Karpas-422 (cell line): ENCODE measurements around the gene ORMDL3. TPM values are rescaled to one million over a fixed set of nuclear protein-coding genes. Genes with fewer than 3 reads are reported as not detected.

Experiments used
- DNase-seq: peaks from one replicate; pipeline ENCODE4 v3.0.0-alpha.2; 2015
- H2AFZ ChIP-seq: fragments of 200-600 bp; sonication (generic); 2 replicates; pipeline ENCODE4 v1.6.1; 2014; ENCODE audit warnings: antibody characterized with exemption, low read length, mixed read lengths
- H3K27ac ChIP-seq: fragments of 200-600 bp; sonication (generic); 2 replicates; pipeline ENCODE4 v1.5.1; 2014; ENCODE audit warnings: mild to moderate bottlenecking, low read length, moderate library complexity
- H3K27me3 ChIP-seq: fragments of 200-600 bp; sonication (generic); 2 replicates; pipeline ENCODE4 v1.6.1; 2014; ENCODE audit warnings: low read length, mixed read lengths
- H3K36me3 ChIP-seq: fragments of 200-600 bp; sonication (generic); 2 replicates; pipeline ENCODE4 v1.6.1; 2014; ENCODE audit warnings: low read length, mixed read lengths; ENCODE audit not compliant: insufficient read depth
- H3K4me1 ChIP-seq: fragments of 200-600 bp; sonication (generic); 2 replicates; pipeline ENCODE4 v1.6.1; 2014; ENCODE audit warnings: mild to moderate bottlenecking, low read length, mixed read lengths
- H3K4me2 ChIP-seq: fragments of 200-600 bp; sonication (generic); 2 replicates; pipeline ENCODE4 v1.6.1; 2014; ENCODE audit warnings: low read length, low read depth, mild to moderate bottlenecking; ENCODE audit not compliant: poor library complexity, severe bottlenecking
- H3K4me3 ChIP-seq: fragments of 200-600 bp; sonication (generic); 2 replicates; pipeline ENCODE4 v1.5.1; 2014; ENCODE audit warnings: mild to moderate bottlenecking, antibody characterized with exemption, low read length, mixed read lengths
- H3K79me2 ChIP-seq: fragments of 200-600 bp; sonication (generic); 2 replicates; pipeline ENCODE4 v1.6.1; 2014; ENCODE audit warnings: mild to moderate bottlenecking, low read length, mixed read lengths
- H3K9ac ChIP-seq: fragments of 200-600 bp; sonication (generic); 2 replicates; pipeline ENCODE4 v1.6.0; 2014; ENCODE audit warnings: low read length
- H3K9me2 ChIP-seq: fragments of 200-600 bp; sonication (generic), shearing (Covaris generic); replicated peaks from 2 replicates; pipeline ENCODE4 v1.6.0; 2014; ENCODE audit warnings: mild to moderate bottlenecking, low read length, moderate library complexity; ENCODE audit not compliant: insufficient read depth
- H3K9me3 ChIP-seq: fragments of 300-700, 200-600 bp; sonication (generic); 2 replicates; pipeline ENCODE4 v1.6.1; 2014; ENCODE audit warnings: low read length, mixed read lengths
- H4K20me1 ChIP-seq: fragments of 200-600 bp; sonication (generic); 2 replicates; pipeline ENCODE4 v1.6.1; 2014; ENCODE audit warnings: mild to moderate bottlenecking, antibody characterized with exemption, low read length, low read depth; ENCODE audit not compliant: insufficient read depth
- total RNA-seq: library from RNA; depleted of rRNA; stranded (reverse); fragments of >200 nt; shearing (Covaris generic); gene quantifications from 2 replicates; pipeline ENCODE4 v1.2.3, GENCODE V29; 2014; ENCODE audit warnings: low replicate concordance; rRNA removed

ORMDL3 gene
- 41.4 and 46.8 TPM in 2 replicates for total RNA-seq

GRCh38 chr17:39927101-39927928, at the start of gene ORMDL3, which contains the start of gene LRRC3C:
TSS of gene ORMDL3 (minus strand) at chr17:39927601. CDS start at chr17:39924203, 3,398 bp downstream.
TSS of gene LRRC3C (plus strand) at chr17:39927732. CDS start at chr17:39941524, 13,792 bp downstream.
- peaks cover 6% of the 10 kb centered on the region; the same call in 1 of the 2 replicates for H4K20me1 ChIP-seq
- H3K27me3 ChIP-seq: no peaks in the 10 kb centered on the region
- peak within 1 kb of the TSS; percentile 50 for H3K27ac ChIP-seq
- H3K9me3 ChIP-seq: no peaks in the 10 kb centered on the region
- peaks cover 28% of the 10 kb centered on the region for H3K4me1 ChIP-seq
- H2AFZ ChIP-seq: peak within 1 kb of the TSS; percentile 98
- H3K9ac ChIP-seq: peak within 1 kb of the TSS; percentile 89
- H3K79me2 ChIP-seq: peaks cover 39% of the 10 kb centered on the region
- H3K4me2 ChIP-seq: peak within 1 kb of the TSS; percentile 89
- DNase-seq: peak; percentile 97
- peaks cover 4% of the 10 kb centered on the region; the same call in 1 of the 2 replicates for H3K36me3 ChIP-seq
- peak within 1 kb of the TSS; percentile 95 for H3K4me3 ChIP-seq
- no peaks in the 10 kb centered on the region for H3K9me2 ChIP-seq

- Histone ChIP-seq H4K20me1 (no peaks in the 10 kb centered on the region), H2AFZ (no peak overlapping the region), H3K4me3 (no peak overlapping the region), H3K4me1 (peaks cover 15% of the 10 kb centered on the region), H3K4me2 (no peak overlapping the region), H3K79me2 (peaks cover 2% of the 10 kb centered on the region), H3K27ac (no peak overlapping the region), H3K36me3 (no peaks in the 10 kb centered on the region), H3K9ac (no peak overlapping the region), H3K9me3 (no peaks in the 10 kb centered on the region), H3K9me2 (no peaks in the 10 kb centered on the region), H3K27me3 (no peaks in the 10 kb centered on the region)
- no peak for DNase-seq
Measured at GRCh38 chr17:39975801-39976200, 48.4 kb upstream of the ORMDL3 start.

GRCh38 chr17:39974433-39974832, 47.0 kb upstream of the ORMDL3 start:
- Histone ChIP-seq H3K27ac (no peak overlapping the region), H3K79me2 (no peaks in the 10 kb centered on the region), H3K4me3 (no peak overlapping the region), H3K36me3 (no peaks in the 10 kb centered on the region), H3K9ac (no peak overlapping the region), H3K4me2 (no peak overlapping the region), H3K27me3 (no peaks in the 10 kb centered on the region), H3K9me2 (no peaks in the 10 kb centered on the region), H2AFZ (no peak overlapping the region), H3K4me1 (peaks cover 11% of the 10 kb centered on the region), H3K9me3 (no peaks in the 10 kb centered on the region), H4K20me1 (no peaks in the 10 kb centered on the region)
- no peak for DNase-seq

GRCh38 chr17:39973496-39973895, 46.1 kb upstream of the ORMDL3 start:
- Histone ChIP-seq H3K4me3 (no peak overlapping the region), H3K36me3 (no peaks in the 10 kb centered on the region), H3K27me3 (no peaks in the 10 kb centered on the region), H3K79me2 (no peaks in the 10 kb centered on the region), H3K4me1 (peaks cover 6% of the 10 kb centered on the region; the same call in 1 of the 2 replicates), H3K27ac (no peak overlapping the region), H3K9ac (no peak overlapping the region), H4K20me1 (no peaks in the 10 kb centered on the region), H2AFZ (no peak overlapping the region), H3K9me3 (no peaks in the 10 kb centered on the region), H3K9me2 (no peaks in the 10 kb centered on the region), H3K4me2 (no peak overlapping the region)
- DNase-seq: no peak

- no peak overlapping the region for H2AFZ ChIP-seq
- no peaks in the 10 kb centered on the region for H3K9me3 ChIP-seq
- H4K20me1 ChIP-seq: no peaks in the 10 kb centered on the region
- no peak for DNase-seq
- no peaks in the 10 kb centered on the region for H3K9me2 ChIP-seq
- no peaks in the 10 kb centered on the region for H3K27me3 ChIP-seq
- H3K4me1 ChIP-seq: peaks cover 6% of the 10 kb centered on the region; the same call in 1 of the 2 replicates
- no peak overlapping the region for H3K27ac ChIP-seq
- H3K4me2 ChIP-seq: no peak overlapping the region
- no peak overlapping the region for H3K9ac ChIP-seq
- no peaks in the 10 kb centered on the region for H3K79me2 ChIP-seq
- no peaks in the 10 kb centered on the region for H3K36me3 ChIP-seq
- H3K4me3 ChIP-seq: no peak overlapping the region
Measured at GRCh38 chr17:39972271-39972670, 44.9 kb upstream of the ORMDL3 start.

- Histone ChIP-seq H2AFZ (no peak overlapping the region), H3K36me3 (no peaks in the 10 kb centered on the region), H3K9me3 (no peaks in the 10 kb centered on the region), H3K79me2 (no peaks in the 10 kb centered on the region), H3K9ac (no peak overlapping the region), H3K27me3 (no peaks in the 10 kb centered on the region), H3K27ac (no peak overlapping the region), H3K4me1 (no peaks in the 10 kb centered on the region), H3K4me3 (no peak overlapping the region), H4K20me1 (no peaks in the 10 kb centered on the region), H3K4me2 (no peak overlapping the region), H3K9me2 (no peaks in the 10 kb centered on the region)
- DNase-seq: no peak
Measured at GRCh38 chr17:39971076-39971603, 43.7 kb upstream of the ORMDL3 start.

GRCh38 chr17:39970157-39970692, 42.8 kb upstream of the ORMDL3 start:
- no peaks in the 10 kb centered on the region for H3K9me3 ChIP-seq
- H3K27me3 ChIP-seq: no peaks in the 10 kb centered on the region
- no peaks in the 10 kb centered on the region for H3K36me3 ChIP-seq
- no peak overlapping the region for H3K27ac ChIP-seq
- H3K79me2 ChIP-seq: no peaks in the 10 kb centered on the region
- no peak overlapping the region for H3K4me2 ChIP-seq
- no peak overlapping the region for H3K4me3 ChIP-seq
- no peak overlapping the region for H3K9ac ChIP-seq
- H3K9me2 ChIP-seq: no peaks in the 10 kb centered on the region
- H2AFZ ChIP-seq: no peak overlapping the region
- no peaks in the 10 kb centered on the region for H3K4me1 ChIP-seq
- no peaks in the 10 kb centered on the region for H4K20me1 ChIP-seq
- DNase-seq: no peak

- Histone ChIP-seq H3K79me2 (no peaks in the 10 kb centered on the region), H3K4me2 (no peak overlapping the region), H3K4me1 (no peaks in the 10 kb centered on the region), H3K9ac (no peak overlapping the region), H2AFZ (no peak overlapping the region), H3K9me3 (no peaks in the 10 kb centered on the region), H3K27ac (no peak overlapping the region), H3K36me3 (no peaks in the 10 kb centered on the region), H3K27me3 (no peaks in the 10 kb centered on the region), H3K9me2 (no peaks in the 10 kb centered on the region), H4K20me1 (no peaks in the 10 kb centered on the region), H3K4me3 (no peak overlapping the region)
- DNase-seq: no peak
Measured at GRCh38 chr17:39969375-39969774, 42.0 kb upstream of the ORMDL3 start.
